MM.1S (cell line): Measurements from ENCODE around the gene DNAJB1.

Experiments
- EZH2 ChIP-seq: fragments of 300-600 bp; sonication (generic); optimal IDR thresholded peaks from 2 replicates; pipeline ENCODE3; 2017; ENCODE audit warnings: low read depth, mild to moderate bottlenecking, antibody characterized with exemption, low read length, mixed read lengths
- EZH2phosphoT487 ChIP-seq: fragments of 300-600 bp; sonication (generic); IDR thresholded peaks from 2 replicates; pipeline ENCODE4 v1.6.1; 2018; ENCODE audit warnings: antibody characterized with exemption, low read length
- TF ChIP-seq, protein P1 (sequence below): fragments of 300-600 bp; sonication (generic); IDR thresholded peaks from 2 replicates; pipeline ENCODE4 v1.5.1; 2016; ENCODE audit warnings: antibody characterized with exemption, low read length, mixed read lengths

GRCh38 chr19:14492756-14493337 lies 25.4 kb downstream of the DNAJB1 start:
- TF ChIP-seq, protein P1, sequence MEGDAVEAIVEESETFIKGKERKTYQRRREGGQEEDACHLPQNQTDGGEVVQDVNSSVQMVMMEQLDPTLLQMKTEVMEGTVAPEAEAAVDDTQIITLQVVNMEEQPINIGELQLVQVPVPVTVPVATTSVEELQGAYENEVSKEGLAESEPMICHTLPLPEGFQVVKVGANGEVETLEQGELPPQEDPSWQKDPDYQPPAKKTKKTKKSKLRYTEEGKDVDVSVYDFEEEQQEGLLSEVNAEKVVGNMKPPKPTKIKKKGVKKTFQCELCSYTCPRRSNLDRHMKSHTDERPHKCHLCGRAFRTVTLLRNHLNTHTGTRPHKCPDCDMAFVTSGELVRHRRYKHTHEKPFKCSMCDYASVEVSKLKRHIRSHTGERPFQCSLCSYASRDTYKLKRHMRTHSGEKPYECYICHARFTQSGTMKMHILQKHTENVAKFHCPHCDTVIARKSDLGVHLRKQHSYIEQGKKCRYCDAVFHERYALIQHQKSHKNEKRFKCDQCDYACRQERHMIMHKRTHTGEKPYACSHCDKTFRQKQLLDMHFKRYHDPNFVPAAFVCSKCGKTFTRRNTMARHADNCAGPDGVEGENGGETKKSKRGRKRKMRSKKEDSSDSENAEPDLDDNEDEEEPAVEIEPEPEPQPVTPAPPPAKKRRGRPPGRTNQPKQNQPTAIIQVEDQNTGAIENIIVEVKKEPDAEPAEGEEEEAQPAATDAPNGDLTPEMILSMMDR = no peak
- TF ChIP-seq EZH2phosphoT487 (no peak), EZH2 (no peak)
